HepG2 (cell line): ENCODE measurements around the gene TYW1. TPM values are rescaled to one million over a fixed set of nuclear protein-coding genes. Genes with fewer than 3 reads are reported as not detected.
"Not testable (repeated sequence)": the region's sequence is repeated elsewhere in the genome, so short reads cannot be mapped to it uniquely, and the experiment has no call there.

Experiments used
- ATAC-seq: fragments of 200-7000 bp; cut with Tn5 transposase; 3 replicates; pipeline ENCODE4 v1.9.1; 2020; ENCODE audit warnings: mild to moderate bottlenecking, moderate library complexity
- BruUV-seq: library from RNA; stranded (reverse); fragments of 400-500 nt; replicated peaks from 2 replicates; lab custom pipeline; 2021; lab: Mats Ljungman, UMichigan
- CTCF ChIA-PET: fragments of 300-600 bp; formaldehyde crosslinking; extraction: SDS; loops from one replicate; lab custom pipeline; 2021; ENCODE audit warnings: low total read pairs, inconsistent platforms, low intra/inter-chr PET ratio; lab: Yijun Ruan, JAX
- POLR2A ChIA-PET: fragments of 350-600 bp; sonication (Branson Sonifier 250); formaldehyde crosslinking; loops from one replicate; lab custom pipeline; 2020; ENCODE audit warnings: antibody characterized with exemption, inconsistent platforms; lab: Yijun Ruan, JAX
- DNase-seq: peaks from one replicate; pipeline ENCODE4 v3.0.0-alpha.2; 2015; ENCODE audit warnings: low spot score
- FAIRE-seq: peaks from 3 replicates; lab custom pipeline; 2011; peaks lifted over from hg19 to GRCh38; lab: Jason Lieb, UNC
- H2AFZ ChIP-seq: one replicate; pipeline ENCODE4 v1.6.1; 2011; ENCODE audit warnings: low read length, inconsistent platforms
- H3K27ac ChIP-seq: fragments of 300-600 bp; 3 replicates; pipeline ENCODE4 v1.8.0; 2011; ENCODE audit warnings: mixed run types, mild to moderate bottlenecking, mixed read lengths, low read length, inconsistent platforms; ENCODE audit not compliant: insufficient read depth; ENCODE audit errors: extremely low read length
- H3K27me3 ChIP-seq, 2 experiments: fragments of 200-600 bp in 1 of 2; 2 replicates in 1 of 2; 3 replicates in 1 of 2; pipeline versions ENCODE4 v1.6.0 to v1.8.0; 2011; ENCODE audit warnings: low read length in 2 of 2, mild to moderate bottlenecking in 2 of 2, moderate library complexity in 2 of 2, inconsistent platforms in 1 of 2; ENCODE audit not compliant: insufficient read depth in 2 of 2, control insufficient read depth in 1 of 2
- H3K36me3 ChIP-seq, 2 experiments: fragments of 200-600 bp in 1 of 2; replicated peaks in 1 of 2; 2 replicates in 1 of 2; 3 replicates in 1 of 2; pipeline versions ENCODE4 v1.5.1 to v1.8.0; 2011; ENCODE audit warnings: low read length in 2 of 2, inconsistent platforms in 1 of 2; ENCODE audit not compliant: insufficient read depth in 2 of 2, control insufficient read depth in 1 of 2
- H3K4me1 ChIP-seq: 2 replicates; pipeline ENCODE4 v1.5.1; 2012; ENCODE audit warnings: low read length, inconsistent platforms; ENCODE audit not compliant: insufficient read depth
- H3K4me2 ChIP-seq: 2 replicates; pipeline ENCODE4 v1.6.0; 2011; ENCODE audit warnings: low read depth, low read length, inconsistent platforms
- H3K4me3 ChIP-seq, 3 experiments: fragments of 200-600 bp in 1 of 3; sonication (generic), shearing (Covaris generic) in 1 of 3; replicated peaks in 1 of 3; 2 replicates each; pipeline ENCODE4 v1.5.1; 2011 to 2016; ENCODE audit warnings: low read length in 3 of 3, inconsistent platforms in 2 of 3, low read depth in 2 of 3, mild to moderate bottlenecking in 2 of 3, control low read depth in 1 of 3, mixed read lengths in 1 of 3; ENCODE audit not compliant: insufficient read depth in 1 of 3
- H3K79me2 ChIP-seq: one replicate; pipeline ENCODE4 v1.6.1; 2011; ENCODE audit warnings: low read length, inconsistent platforms; ENCODE audit not compliant: insufficient read depth
- H3K9ac ChIP-seq: 2 replicates; pipeline ENCODE4 v1.6.0; 2011; ENCODE audit warnings: mild to moderate bottlenecking, low read depth, low read length, inconsistent platforms; ENCODE audit not compliant: insufficient read depth
- H3K9me3 ChIP-seq: 2 replicates; pipeline ENCODE4 v1.5.1; 2012; ENCODE audit warnings: mild to moderate bottlenecking, low read length
- H4K20me1 ChIP-seq: 2 replicates; pipeline ENCODE4 v1.6.0; 2011; ENCODE audit warnings: inconsistent platforms, mild to moderate bottlenecking, low read length, moderate library complexity; ENCODE audit not compliant: insufficient read depth
- ATF7 ChIP-seq, 2 experiments: fragments of 450-650 bp in 1 of 2; sonication (generic) in 1 of 2; formaldehyde crosslinking in 1 of 2; IDR thresholded peaks; 2 replicates each; pipeline versions ENCODE4 v1.4.0 to v1.6.1; 2016 to 2020; ENCODE audit warnings: antibody characterized with exemption in 1 of 2, mild to moderate bottlenecking in 1 of 2, missing genetic modification reagents in 1 of 2
- CREM ChIP-seq, 2 experiments: sonication (generic) in 1 of 2; formaldehyde crosslinking in 1 of 2; IDR thresholded peaks; 2 replicates each; pipeline versions ENCODE4 v1.4.0 to v1.6.1; 2016 to 2020; ENCODE audit warnings: antibody characterized with exemption in 1 of 2, mild to moderate bottlenecking in 1 of 2, missing genetic modification reagents in 1 of 2
- E2F1 ChIP-seq: sonication (generic); formaldehyde crosslinking; IDR thresholded peaks from 2 replicates; pipeline ENCODE4 v1.5.0; 2020; ENCODE audit warnings: missing genetic modification reagents
- HCFC1 ChIP-seq: fragments of 150-350 bp; IDR thresholded peaks from 2 replicates; pipeline ENCODE4 v1.6.1; 2014; ENCODE audit warnings: low read depth, low read length
- KDM2A ChIP-seq: sonication (generic); formaldehyde crosslinking; IDR thresholded peaks from 2 replicates; pipeline ENCODE4 v1.4.0; 2020; ENCODE audit warnings: low read depth, missing genetic modification reagents, borderline replicate concordance
- NRL ChIP-seq: sonication (generic); formaldehyde crosslinking; IDR thresholded peaks from 2 replicates; pipeline ENCODE4 v1.5.0; 2020; ENCODE audit warnings: missing genetic modification reagents, mild to moderate bottlenecking, moderate library complexity, borderline replicate concordance
- TFE3 ChIP-seq: IDR thresholded peaks from 2 replicates; pipeline ENCODE4 v1.6.1; 2016
- TP53 ChIP-seq: sonication (generic); formaldehyde crosslinking; conservative IDR thresholded peaks from 2 replicates; pipeline ENCODE4 v1.4.0; 2020; ENCODE audit warnings: missing genetic modification reagents
- ZFP90 ChIP-seq: sonication (generic); formaldehyde crosslinking; IDR thresholded peaks from 2 replicates; pipeline ENCODE4 v1.8.0; 2022; ENCODE audit warnings: missing genetic modification reagents, mild to moderate bottlenecking, inconsistent platforms, borderline replicate concordance
- ZFY ChIP-seq: sonication (generic); formaldehyde crosslinking; IDR thresholded peaks from 2 replicates; pipeline ENCODE4 v1.4.0; 2020; ENCODE audit warnings: missing genetic modification reagents
- ZNF18 ChIP-seq: sonication (generic); formaldehyde crosslinking; IDR thresholded peaks from 2 replicates; pipeline ENCODE4 v1.8.0; 2022; ENCODE audit warnings: mild to moderate bottlenecking, missing genetic modification reagents; ENCODE audit not compliant: insufficient replicate concordance
- ZNF350 ChIP-seq: sonication (generic); formaldehyde crosslinking; IDR thresholded peaks from 2 replicates; pipeline ENCODE4 v1.4.0; 2020; ENCODE audit warnings: mild to moderate bottlenecking, low read depth, missing genetic modification reagents, borderline replicate concordance
- ZNF510 ChIP-seq: sonication (generic); formaldehyde crosslinking; IDR thresholded peaks from 2 replicates; pipeline ENCODE4 v1.4.0; 2020; ENCODE audit warnings: low read depth, mild to moderate bottlenecking, missing genetic modification reagents
- ZNF724P ChIP-seq: sonication (generic); formaldehyde crosslinking; IDR thresholded peaks from 2 replicates; pipeline ENCODE4 v1.8.0; 2022; ENCODE audit warnings: missing genetic modification reagents, borderline replicate concordance
- ZNF761 ChIP-seq: sonication (generic); formaldehyde crosslinking; conservative IDR thresholded peaks from 2 replicates; pipeline ENCODE4 v1.4.0; 2020; ENCODE audit warnings: mild to moderate bottlenecking, missing genetic modification reagents
- ZNF766 ChIP-seq: sonication (generic); formaldehyde crosslinking; IDR thresholded peaks from 2 replicates; pipeline ENCODE4 v1.5.0; 2020; ENCODE audit warnings: missing genetic modification reagents, borderline replicate concordance
- WGBS: methylation state at CpG from one replicate; pipeline ENCODE4 v1.1.6; 2017; ENCODE audit warnings: low lambda C conversion rate; 5-methylcytosine and 5-hydroxymethylcytosine counted together
- in situ Hi-C: cut with HindIII; loops from 2 replicates; pipeline ENCODE4 v1.10.0; 2017; ENCODE audit warnings: low pct_unique_long_range_greater_than_20kb; ENCODE audit not compliant: extremely low pct_ligation_motif_present
- intact Hi-C: fragments of 100-400 bp; cut with micrococcal nuclease; formaldehyde crosslinking; loops from one replicate; pipeline ENCODE4 v1.10.0; 2022; ENCODE audit not compliant: unreplicated experiment
- polyA plus RNA-seq, 8 experiments: library from polyadenylated mRNA; depleted of rRNA in 3 of 8; stranded (reverse) in 7 of 8; unstranded in 1 of 8; fragments of >200 nt; fragmentation: Illumina TruSeq in 4 of 8; extraction: Trizol in 4 of 8; gene quantifications; 2 replicates each; pipeline versions ENCODE4 v1.2.1 to v1.2.3, GENCODE V29; 2011 to 2016; ENCODE audit warnings: low read depth in 4 of 8, missing spikeins in 1 of 8, mixed read lengths in 1 of 8; ENCODE audit not compliant: insufficient read depth in 1 of 8
- total RNA-seq, 5 experiments: library from RNA; depleted of rRNA; stranded (reverse); fragments of >200 nt; fragmentation: Illumina TruSeq; extraction: Trizol; gene quantifications; 2 replicates each; pipeline ENCODE4 v1.2.3, GENCODE V29; 2016; ENCODE audit warnings: low read depth in 1 of 5

The TYW1 gene
- total and polyA plus RNA-seq, 2 of the 13 experiments (the other 11 are each of a cell fraction or from before 2014, with no cell fraction given): 8.6 to 17.6 TPM

GRCh38 chr7:66995050-66995776 is 1.4 kb upstream of the TYW1 start, which contains the start of gene SBDS:
Gene SBDS (minus strand): TSS chr7:66995586. CDS start chr7:66995417, 169 bp downstream.
- H3K36me3 ChIP-seq; H3K9me3 ChIP-seq; intact Hi-C loops; H4K20me1 ChIP-seq; H3K27me3 ChIP-seq; CTCF ChIA-PET; H3K79me2 ChIP-seq; H3K4me1 ChIP-seq; TF ChIP-seq CREM, ATF7 (CRISPR knock-in tag; IDR thresholded peaks at IDR 0.05): not testable (repeated sequence)
- 0% methylated on average over 17 of the region's 59 CpGs for WGBS
- TSS peak; percentile 73 for BruUV-seq
- Histone ChIP-seq H3K9ac (peak within 1 kb of the TSS; percentile 90), H3K27ac (peak within 1 kb of the TSS; percentile 89), H3K4me3 (peak within 1 kb of the TSS; percentile 72 to 83 (median 76)), H2AFZ (peak within 1 kb of the TSS; percentile 42), H3K4me2 (peak within 1 kb of the TSS; percentile 67)
- ATAC-seq: peak; percentile 77
- in situ Hi-C loops: loop anchor here (25.0 kb wide), 1 partner anchor 158 kb away; no protein-coding TSS in a partner anchor
- POLR2A ChIA-PET: interaction anchor here (0.7 to 3.0 kb wide), 8 partner anchors 9 to 342 kb away, joined by 3 to 44 read pairs (median 6); partner anchors contain the start of genes RABGEF1 and TMEM248
- FAIRE-seq: peak; percentile 93
- peak; percentile 98 for DNase-seq
- TF ChIP-seq ZNF766 (CRISPR knock-in tag) (peak; percentile 77), HCFC1 (peak; percentile 56; the same call in 1 of the 2 replicates), E2F1 (CRISPR knock-in tag) (0 out of 2 replicates have a peak, but pooled peaks have one; percentile 23), CREM (IDR thresholded peaks at IDR 0.05) (peak; percentile 74; the same call in 1 of the 2 replicates), TP53 (CRISPR knock-in tag) (peak; percentile 34; the same call in 1 of the 2 replicates), ZFP90 (CRISPR knock-in tag) (peak; percentile 73), ZNF724P (peak; percentile 46; the same call in 1 of the 2 replicates), TFE3 (peak; percentile 19; the same call in 1 of the 2 replicates), KDM2A (CRISPR knock-in tag) (peak; percentile 88), ZNF761 (CRISPR knock-in tag) (peak; percentile 87; the same call in 1 of the 2 replicates), ZNF18 (CRISPR knock-in tag) (peak; percentile 18), ATF7 (IDR thresholded peaks at IDR 0.05) (peak; percentile 24; the same call in 1 of the 2 replicates), ZFY (CRISPR knock-in tag) (peak; percentile 87), ZNF350 (CRISPR knock-in tag) (peak; percentile 55; the same call in 1 of the 2 replicates), NRL (CRISPR knock-in tag) (peak; percentile 66; the same call in 1 of the 2 replicates), ZNF510 (CRISPR knock-in tag) (peak; percentile 33; the same call in 1 of the 2 replicates)
